PC-3 (cell line): ENCODE results near the gene DEFB129. TPM values are rescaled to one million over a fixed set of nuclear protein-coding genes. Genes with fewer than 3 reads are reported as not detected.

Experiments
- ATAC-seq: fragments of 200-7000 bp; cut with Tn5 transposase; 2 replicates; pipeline ENCODE4 v1.9.1; 2020; ENCODE audit warnings: mild to moderate bottlenecking, moderate library complexity
- BruUV-seq: library from RNA; stranded (reverse); fragments of 400-500 nt; replicated peaks from 2 replicates; lab custom pipeline; 2021; lab: Mats Ljungman, UMichigan
- CTCF ChIA-PET: fragments of 300-600 bp; sonication (Branson Sonifier 250); formaldehyde crosslinking; loops from one replicate; lab custom pipeline; 2022; ENCODE audit warnings: antibody characterized with exemption; lab: Charles Lee
- POLR2A ChIA-PET: fragments of 300-600 bp; sonication (Branson Sonifier 250); formaldehyde crosslinking; loops from one replicate; lab custom pipeline; 2022; ENCODE audit warnings: antibody characterized with exemption; ENCODE audit not compliant: unreplicated experiment; lab: Charles Lee
- DNase-seq: peaks from one replicate; pipeline ENCODE4 v3.0.0-alpha.2; 2015
- H2AFZ ChIP-seq: fragments of 300-600 bp; sonication (generic); 2 replicates; pipeline ENCODE4 v1.6.0; 2016; ENCODE audit warnings: antibody characterized with exemption, low read length
- H3F3A ChIP-seq: fragments of 300-600 bp; sonication (generic); one replicate; pipeline ENCODE4 v1.6.0; 2017; ENCODE audit warnings: antibody characterized with exemption, low read length, control low read depth, mild to moderate bottlenecking; ENCODE audit not compliant: unreplicated experiment
- H3K27ac ChIP-seq: fragments of 300-600 bp; sonication (generic); 2 replicates; pipeline ENCODE4 v1.5.1; 2016; ENCODE audit warnings: mild to moderate bottlenecking, low read length
- H3K27me3 ChIP-seq: fragments of 300-600 bp; sonication (generic); 2 replicates; pipeline ENCODE4 v1.6.1; 2016; ENCODE audit warnings: low read length, mixed read lengths
- H3K36me3 ChIP-seq: fragments of 300-600 bp; sonication (generic); 2 replicates; pipeline ENCODE4 v1.6.1; 2016; ENCODE audit warnings: low read depth, mixed run types, low read length, mixed read lengths
- H3K4me1 ChIP-seq: fragments of 300-600 bp; sonication (generic); 2 replicates; pipeline ENCODE4 v1.5.1; 2016; ENCODE audit warnings: low read length; ENCODE audit not compliant: insufficient read depth
- H3K4me2 ChIP-seq: fragments of 300-600 bp; sonication (generic); 2 replicates; pipeline ENCODE4 v1.6.0; 2016; ENCODE audit warnings: low read length
- H3K4me3 ChIP-seq: fragments of 300-600 bp; sonication (generic); 2 replicates; pipeline ENCODE4 v1.5.1; 2016; ENCODE audit warnings: mild to moderate bottlenecking, low read length, mixed read lengths
- H3K79me2 ChIP-seq: fragments of 300-600 bp; sonication (generic); 2 replicates; pipeline ENCODE4 v1.6.1; 2017; ENCODE audit warnings: low read length, mixed read lengths
- H3K9ac ChIP-seq: fragments of 300-600 bp; sonication (generic); 2 replicates; pipeline ENCODE4 v1.6.0; 2016; ENCODE audit warnings: mild to moderate bottlenecking, low read length
- H3K9me2 ChIP-seq: fragments of 300-600 bp; sonication (generic); replicated peaks from 2 replicates; pipeline ENCODE4 v1.6.1; 2016; ENCODE audit warnings: mixed run types, low read length, mixed read lengths
- H3K9me3 ChIP-seq: fragments of 300-600 bp; sonication (generic); 2 replicates; pipeline ENCODE4 v1.6.1; 2016; ENCODE audit warnings: low read length, mixed read lengths
- H4K20me1 ChIP-seq: fragments of 300-600 bp; sonication (generic); 2 replicates; pipeline ENCODE4 v1.6.1; 2016; ENCODE audit warnings: low read length, mixed read lengths
- EZH2 ChIP-seq: fragments of 300-600 bp; sonication (generic); IDR thresholded peaks from one replicate; pipeline ENCODE4 v1.6.1; 2017; ENCODE audit warnings: antibody characterized with exemption, mild to moderate bottlenecking, low read length; ENCODE audit not compliant: unreplicated experiment
- EZH2phosphoT487 ChIP-seq: fragments of 300-600 bp; sonication (generic); IDR thresholded peaks from 2 replicates; pipeline ENCODE4 v1.6.1; 2018; ENCODE audit warnings: mild to moderate bottlenecking, antibody characterized with exemption, low read length, borderline replicate concordance
- intact Hi-C: fragments of 100-400 bp; cut with micrococcal nuclease; formaldehyde crosslinking; loops from 2 replicates; pipeline ENCODE4 v1.9.0; 2023
- total RNA-seq: library from RNA; depleted of rRNA; stranded (reverse); fragments of >200 nt; gene quantifications from 2 replicates; pipeline ENCODE4 v1.2.3, GENCODE V29; 2014
- TF ChIP-seq, protein P1 (sequence below): fragments of 300-600 bp; sonication (generic); conservative IDR thresholded peaks from 2 replicates; pipeline ENCODE4 v1.5.1; 2017; ENCODE audit warnings: antibody characterized with exemption, low read depth, mild to moderate bottlenecking, low read length

Gene DEFB129
- total RNA-seq, 1 experiment from 2014 or later = not detected

GRCh38 chr20:270517-270916 is 43.5 kb downstream of the DEFB129 start:
- no peaks in the 10 kb centered on the region for H3K27me3 ChIP-seq
- 0 out of 2 replicates have a peak, but pooled peaks cover 2% of the 10 kb centered on the region for H3K36me3 ChIP-seq
- no peaks in the 10 kb centered on the region for H4K20me1 ChIP-seq
- peaks cover 4% of the 10 kb centered on the region for H3K4me1 ChIP-seq
- H3F3A ChIP-seq = no peaks in the 10 kb centered on the region
- intact Hi-C loops = no loop called here
- H3K27ac ChIP-seq = no peak overlapping the region
- TF ChIP-seq EZH2phosphoT487 = no peak
- TF ChIP-seq, protein P1, sequence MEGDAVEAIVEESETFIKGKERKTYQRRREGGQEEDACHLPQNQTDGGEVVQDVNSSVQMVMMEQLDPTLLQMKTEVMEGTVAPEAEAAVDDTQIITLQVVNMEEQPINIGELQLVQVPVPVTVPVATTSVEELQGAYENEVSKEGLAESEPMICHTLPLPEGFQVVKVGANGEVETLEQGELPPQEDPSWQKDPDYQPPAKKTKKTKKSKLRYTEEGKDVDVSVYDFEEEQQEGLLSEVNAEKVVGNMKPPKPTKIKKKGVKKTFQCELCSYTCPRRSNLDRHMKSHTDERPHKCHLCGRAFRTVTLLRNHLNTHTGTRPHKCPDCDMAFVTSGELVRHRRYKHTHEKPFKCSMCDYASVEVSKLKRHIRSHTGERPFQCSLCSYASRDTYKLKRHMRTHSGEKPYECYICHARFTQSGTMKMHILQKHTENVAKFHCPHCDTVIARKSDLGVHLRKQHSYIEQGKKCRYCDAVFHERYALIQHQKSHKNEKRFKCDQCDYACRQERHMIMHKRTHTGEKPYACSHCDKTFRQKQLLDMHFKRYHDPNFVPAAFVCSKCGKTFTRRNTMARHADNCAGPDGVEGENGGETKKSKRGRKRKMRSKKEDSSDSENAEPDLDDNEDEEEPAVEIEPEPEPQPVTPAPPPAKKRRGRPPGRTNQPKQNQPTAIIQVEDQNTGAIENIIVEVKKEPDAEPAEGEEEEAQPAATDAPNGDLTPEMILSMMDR = no peak
- no peak for TF ChIP-seq EZH2
- BruUV-seq = no TSS peak
- H3K9me3 ChIP-seq = no peaks in the 10 kb centered on the region
- no peak overlapping the region for H3K9ac ChIP-seq
- ChIA-PET POLR2A (no interaction called here), CTCF (no interaction called here)
- H3K4me2 ChIP-seq = no peak overlapping the region
- H3K9me2 ChIP-seq = no peaks in the 10 kb centered on the region
- H2AFZ ChIP-seq = no peak overlapping the region
- H3K4me3 ChIP-seq = no peak overlapping the region
- no peak for DNase-seq
- no peak for ATAC-seq
- H3K79me2 ChIP-seq = no peaks in the 10 kb centered on the region

GRCh38 chr20:271069-271468 is 44.0 kb downstream of the DEFB129 start:
- no peaks in the 10 kb centered on the region for H4K20me1 ChIP-seq
- no peaks in the 10 kb centered on the region for H3K9me3 ChIP-seq
- H3K4me1 ChIP-seq = peaks cover 4% of the 10 kb centered on the region
- no peaks in the 10 kb centered on the region for H3F3A ChIP-seq
- no peak overlapping the region for H3K4me3 ChIP-seq
- ChIA-PET CTCF (no interaction called here), POLR2A (no interaction called here)
- DNase-seq (no peak), ATAC-seq (no peak)
- H3K27ac ChIP-seq = no peak overlapping the region
- TF ChIP-seq EZH2phosphoT487 (no peak), EZH2 (no peak)
- TF ChIP-seq, protein P1 = no peak
- no peak overlapping the region for H3K4me2 ChIP-seq
- H3K27me3 ChIP-seq = no peaks in the 10 kb centered on the region
- no peak overlapping the region for H3K9ac ChIP-seq
- BruUV-seq = no TSS peak
- H3K79me2 ChIP-seq = no peaks in the 10 kb centered on the region
- no peak overlapping the region for H2AFZ ChIP-seq
- H3K36me3 ChIP-seq = peaks cover 3% of the 10 kb centered on the region
- no peaks in the 10 kb centered on the region for H3K9me2 ChIP-seq
- intact Hi-C loops = no loop called here

DNA sequence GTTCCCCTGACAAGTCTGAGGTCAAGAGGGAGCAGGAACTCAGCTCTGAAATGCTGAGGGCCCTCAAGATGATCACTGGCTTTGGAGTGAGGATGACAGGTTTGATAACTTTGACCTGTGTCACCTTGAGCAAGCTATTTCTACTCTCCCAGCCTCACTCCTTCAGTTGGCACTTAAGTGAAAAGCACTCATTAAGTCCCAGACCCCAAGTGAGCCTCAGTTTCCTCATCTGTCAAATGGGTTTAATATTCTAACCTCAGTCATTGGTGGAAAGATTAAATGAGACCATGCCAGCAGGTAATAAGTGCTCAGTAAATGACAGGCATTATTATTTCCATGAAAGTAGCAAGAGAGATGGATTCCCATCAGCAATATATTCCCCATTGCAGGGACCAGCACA is 44.5 kb downstream of the DEFB129 start:
- no peak overlapping the region for H3K9ac ChIP-seq
- H3K79me2 ChIP-seq = no peaks in the 10 kb centered on the region
- H3K4me3 ChIP-seq = no peak overlapping the region
- H3K4me1 ChIP-seq = peaks cover 3% of the 10 kb centered on the region
- no peak for DNase-seq
- H3K36me3 ChIP-seq = peaks cover 7% of the 10 kb centered on the region
- no peaks in the 10 kb centered on the region for H4K20me1 ChIP-seq
- no peaks in the 10 kb centered on the region for H3K27me3 ChIP-seq
- no peak overlapping the region for H3K4me2 ChIP-seq
- H3F3A ChIP-seq = no peaks in the 10 kb centered on the region
- ChIA-PET POLR2A (no interaction called here), CTCF (no interaction called here)
- H3K9me2 ChIP-seq = no peaks in the 10 kb centered on the region
- TF ChIP-seq EZH2 (no peak), EZH2phosphoT487 (no peak)
- TF ChIP-seq, protein P1 = no peak
- intact Hi-C loops = no loop called here
- no peaks in the 10 kb centered on the region for H3K9me3 ChIP-seq
- H3K27ac ChIP-seq = no peak overlapping the region
- no peak overlapping the region for H2AFZ ChIP-seq
- ATAC-seq = no peak
- no TSS peak for BruUV-seq
